HCT116 (cell line): Measurements from ENCODE around the gene CMIP. TPM values are rescaled to one million over a fixed set of nuclear protein-coding genes. Genes with fewer than 3 reads are reported as not detected.

Source experiments
- ATAC-seq: fragments of 200-7000 bp; cut with Tn5 transposase; 2 replicates; pipeline ENCODE4 v1.9.1; 2020; ENCODE audit warnings: mild to moderate bottlenecking, moderate library complexity
- BruUV-seq: library from RNA; stranded (reverse); fragments of 400-500 nt; replicated peaks from 2 replicates; lab custom pipeline; 2021; lab: Mats Ljungman, UMichigan
- CTCF ChIA-PET: fragments of 300-600 bp; sonication (Branson Sonifier 250); formaldehyde crosslinking; loops from one replicate; lab custom pipeline; 2021; ENCODE audit warnings: antibody characterized with exemption; lab: Charles Lee
- POLR2A ChIA-PET: fragments of 300-600, 350-600 bp; sonication (Branson Sonifier 250); formaldehyde crosslinking; loops from one replicate; lab custom pipeline; 2021; ENCODE audit warnings: antibody characterized with exemption; lab: Charles Lee
- RAD21 ChIA-PET, 2 experiments: fragments of 300-600 bp; sonication (Branson Sonifier 250); formaldehyde crosslinking; loops; one replicate each; lab custom pipeline; 2023; ENCODE audit warnings: low total read pairs in 2 of 2; ENCODE audit not compliant: uncharacterized antibody in 2 of 2, unreplicated experiment in 2 of 2, low non-redundant PET in 1 of 2; lab: Charles Lee
- DNase-seq: peaks from one replicate; pipeline ENCODE4 v3.0.0-alpha.2; 2010; ENCODE audit warnings: low read depth, low spot score
- H2AFZ ChIP-seq: fragments of 200-600 bp; shearing (Covaris generic), sonication (generic); 2 replicates; pipeline ENCODE4 v1.6.1; 2017; ENCODE audit warnings: low read depth, mixed run types, mixed read lengths, antibody characterized with exemption, low read length; ENCODE audit not compliant: poor library complexity, severe bottlenecking
- H3K27ac ChIP-seq: 2 replicates; pipeline ENCODE4 v1.5.1; 2012; ENCODE audit warnings: low read depth, low read length
- H3K27me3 ChIP-seq: fragments of 200-600 bp; sonication (generic); 2 replicates; pipeline ENCODE4 v1.6.1; 2016; ENCODE audit warnings: mixed run types, low read length, mixed read lengths; ENCODE audit not compliant: insufficient read depth
- H3K36me3 ChIP-seq, 2 experiments: fragments of 200-500 bp in 1 of 2; fragments of 200-600 bp in 1 of 2; sonication (Bioruptor generic) in 1 of 2; sonication (generic) in 1 of 2; 2 replicates each; pipeline versions ENCODE4 v1.5.1 to v1.6.1; 2014 to 2016; ENCODE audit warnings: low read length in 2 of 2, inconsistent platforms in 1 of 2, mixed read lengths in 1 of 2, mixed run types in 1 of 2; ENCODE audit not compliant: insufficient read depth in 2 of 2, control insufficient read depth in 1 of 2
- H3K4me1 ChIP-seq, 2 experiments: fragments of 200-600 bp in 1 of 2; sonication (generic) in 1 of 2; 2 replicates each; pipeline versions ENCODE4 v1.5.1 to v1.6.1; 2012 to 2017; ENCODE audit warnings: low read length in 2 of 2, inconsistent platforms in 1 of 2, mild to moderate bottlenecking in 1 of 2, mixed read lengths in 1 of 2, mixed run types in 1 of 2, moderate library complexity in 1 of 2; ENCODE audit not compliant: insufficient read depth in 2 of 2, control insufficient read depth in 1 of 2
- H3K4me2 ChIP-seq: fragments of 200-600 bp; sonication (generic); 2 replicates; pipeline ENCODE4 v1.6.1; 2017; ENCODE audit warnings: mixed run types, low read length, mixed read lengths
- H3K4me3 ChIP-seq, 2 experiments: fragments of 200-600 bp in 1 of 2; sonication (generic) in 1 of 2; replicated peaks in 1 of 2; 2 replicates each; pipeline ENCODE4 v1.5.1; 2011 to 2016; ENCODE audit warnings: low read length in 2 of 2, control low read depth in 1 of 2, low read depth in 1 of 2, mild to moderate bottlenecking in 1 of 2, mixed read lengths in 1 of 2, mixed run types in 1 of 2
- H3K79me2 ChIP-seq: fragments of 200-600 bp; sonication (generic); 2 replicates; pipeline ENCODE4 v1.6.1; 2017; ENCODE audit warnings: mild to moderate bottlenecking, mixed run types, low read length, moderate library complexity, mixed read lengths; ENCODE audit not compliant: insufficient read depth
- H3K9ac ChIP-seq: fragments of 200-600 bp; sonication (generic); 2 replicates; pipeline ENCODE4 v1.6.1; 2016; ENCODE audit warnings: low read length, mixed read lengths
- H3K9me2 ChIP-seq: fragments of 200-600 bp; sonication (generic), shearing (Covaris generic); 2 replicates; pipeline ENCODE4 v1.6.1; 2017; ENCODE audit warnings: mixed run types, mild to moderate bottlenecking, moderate library complexity; ENCODE audit not compliant: insufficient read depth
- H3K9me3 ChIP-seq, 2 experiments: fragments of 200-500 bp in 1 of 2; fragments of 200-600 bp in 1 of 2; sonication (Bioruptor generic) in 1 of 2; sonication (generic) in 1 of 2; 2 replicates each; pipeline ENCODE4 v1.6.1; 2014 to 2017; ENCODE audit warnings: low read length in 2 of 2, mixed read lengths in 2 of 2, inconsistent platforms in 1 of 2, low read depth in 1 of 2, mild to moderate bottlenecking in 1 of 2, mixed run types in 1 of 2, moderate library complexity in 1 of 2; ENCODE audit not compliant: control insufficient read depth in 1 of 2, insufficient read depth in 1 of 2
- H4K20me1 ChIP-seq: fragments of 200-600 bp; sonication (generic), shearing (Covaris generic); 2 replicates; pipeline ENCODE4 v1.6.1; 2017; ENCODE audit warnings: mixed run types, mild to moderate bottlenecking, moderate library complexity; ENCODE audit not compliant: insufficient read depth
- CBX3 ChIP-seq: IDR thresholded peaks from 2 replicates; pipeline ENCODE4 v1.6.1; 2012; ENCODE audit warnings: low read depth
- CEBPB ChIP-seq: IDR thresholded peaks from 2 replicates; pipeline ENCODE4 v1.6.1; 2012; ENCODE audit warnings: low read depth
- EGR1 ChIP-seq: IDR thresholded peaks from 2 replicates; pipeline ENCODE4 v1.6.1; 2012; ENCODE audit warnings: low read depth
- ELF1 ChIP-seq: IDR thresholded peaks from 2 replicates; pipeline ENCODE4 v1.6.1; 2012; ENCODE audit warnings: low read depth, borderline replicate concordance
- EZH2 ChIP-seq: fragments of 200-600 bp; sonication (generic); IDR thresholded peaks from 2 replicates; pipeline ENCODE4 v1.6.1; 2017; ENCODE audit warnings: antibody characterized with exemption, mixed run types
- EZH2phosphoT487 ChIP-seq: fragments of 200-600 bp; IDR thresholded peaks from 2 replicates; pipeline ENCODE4 v1.6.1; 2018; ENCODE audit warnings: antibody characterized with exemption, borderline replicate concordance
- FOSL1 ChIP-seq: IDR thresholded peaks from 2 replicates; pipeline ENCODE4 v1.6.1; 2012; ENCODE audit warnings: low read depth
- JUND ChIP-seq: IDR thresholded peaks from 2 replicates; pipeline ENCODE4 v1.6.1; 2012
- MAX ChIP-seq: IDR thresholded peaks from 2 replicates; pipeline ENCODE4 v1.6.1; 2012
- POLR2A ChIP-seq: IDR thresholded peaks from 2 replicates; pipeline ENCODE4 v1.7.0; 2011; ENCODE audit warnings: borderline replicate concordance; ENCODE audit not compliant: insufficient read depth, insufficient read length; ENCODE audit errors: extremely low read depth
- POLR2AphosphoS5 ChIP-seq: IDR thresholded peaks from 2 replicates; pipeline ENCODE4 v1.6.1; 2011; ENCODE audit warnings: mild to moderate bottlenecking, low read depth, low read length, moderate library complexity
- SIN3A ChIP-seq: IDR thresholded peaks from 2 replicates; pipeline ENCODE4 v1.6.1; 2012; ENCODE audit warnings: low read depth
- SP1 ChIP-seq: IDR thresholded peaks from 2 replicates; pipeline ENCODE4 v1.6.1; 2012; ENCODE audit warnings: low read depth
- TCF7L2 ChIP-seq: IDR thresholded peaks from 2 replicates; pipeline ENCODE4 v1.7.0; 2011; ENCODE audit warnings: borderline replicate concordance, inconsistent platforms; ENCODE audit not compliant: insufficient read depth, insufficient read length; ENCODE audit errors: extremely low read depth
- ZBTB33 ChIP-seq: IDR thresholded peaks from 2 replicates; pipeline ENCODE4 v1.6.1; 2011; ENCODE audit warnings: mild to moderate bottlenecking, low read length, moderate library complexity; ENCODE audit not compliant: insufficient replicate concordance; ENCODE audit errors: extremely low read depth
- intact Hi-C: fragments of 100-400 bp; cut with micrococcal nuclease; formaldehyde crosslinking; loops from 2 replicates; pipeline ENCODE4 v1.10.0; 2022
- total RNA-seq: library from RNA; stranded (reverse); gene quantifications from one replicate; pipeline ENCODE4 v1.2.1, GENCODE V29; 2021; ENCODE audit not compliant: unreplicated experiment

Gene CMIP
- total RNA-seq, 1 experiment from 2014 or later: 64.6 TPM

GRCh38 chr16:81710596-81710995, 266.0 kb downstream of the CMIP start:
- Histone ChIP-seq H3K9ac (peak overlapping the region; percentile 24; the same call in 1 of the 2 replicates), H4K20me1 (0 out of 2 replicates have a peak, but pooled peaks cover 3% of the 10 kb centered on the region), H3K4me3 (no peak overlapping the region), H3K4me1 (peaks cover 33 to 71% of the 10 kb centered on the region in 2 experiments), H3K9me2 (no peaks in the 10 kb centered on the region), H3K27me3 (no peaks in the 10 kb centered on the region), H3K79me2 (no peaks in the 10 kb centered on the region), H3K27ac (no peak overlapping the region), H3K36me3 (peaks cover 7 to 17% of the 10 kb centered on the region in 2 experiments; a peak in 3 of 4 replicates), H2AFZ (no peak overlapping the region), H3K9me3 (no peaks in the 10 kb centered on the region), H3K4me2 (peak overlapping the region; percentile 15; the same call in 1 of the 2 replicates)
- CTCF ChIA-PET: interaction anchor here (1.5 kb wide), 1 partner anchor 13 kb away, joined by 7 read pairs; no protein-coding TSS in a partner anchor
- intact Hi-C loops: no loop called here
- TF ChIP-seq POLR2A (no peak), CEBPB (no peak), JUND (no peak), TCF7L2 (no peak), ELF1 (no peak), SP1 (no peak), EZH2phosphoT487 (no peak)
- BruUV-seq: no TSS peak
- ATAC-seq (no peak), DNase-seq (no peak)
- POLR2A ChIA-PET: no interaction called here
- RAD21 ChIA-PET: no interaction called here

- peak; percentile 86 for DNase-seq
- Histone ChIP-seq H3K9ac (peak overlapping the region; percentile 37), H3K27me3 (no peaks in the 10 kb centered on the region), H2AFZ (no peak overlapping the region), H4K20me1 (0 out of 2 replicates have a peak, but pooled peaks cover 3% of the 10 kb centered on the region), H3K4me2 (peak overlapping the region; percentile 52), H3K4me1 (peaks cover 36 to 64% of the 10 kb centered on the region in 2 experiments), H3K9me2 (no peaks in the 10 kb centered on the region), H3K36me3 (peaks cover 7 to 15% of the 10 kb centered on the region in 2 experiments; a peak in 3 of 4 replicates), H3K27ac (no peak overlapping the region; the same call in 1 of the 2 replicates), H3K9me3 (no peaks in the 10 kb centered on the region), H3K4me3 (no peak overlapping the region; a peak in 1 of 4 replicates), H3K79me2 (no peaks in the 10 kb centered on the region)
- ChIA-PET POLR2A (no interaction called here), RAD21 (no interaction called here), CTCF (interaction anchor here (1.1 to 1.2 kb wide), 2 partner anchors 14 to 17 kb away, joined by 3 to 6 read pairs; no protein-coding TSS in a partner anchor)
- peak; percentile 85 for ATAC-seq
- intact Hi-C loops: no loop called here
- no TSS peak for BruUV-seq
- TF ChIP-seq POLR2A: no peak
- peak; percentile 69 for TF ChIP-seq POLR2AphosphoS5
- peak; percentile 87 for TF ChIP-seq MAX
- TF ChIP-seq FOSL1: peak; percentile 93
- TF ChIP-seq SIN3A: peak; percentile 93
- TF ChIP-seq ZBTB33: peak; percentile 10
- TF ChIP-seq ELF1: no peak
- peak; percentile 75 for TF ChIP-seq TCF7L2
- no peak for TF ChIP-seq EZH2
- TF ChIP-seq EGR1: peak; percentile 91
- peak; percentile 91 for TF ChIP-seq CBX3
- TF ChIP-seq SP1: peak; percentile 87
- TF ChIP-seq JUND: peak; percentile 96
Measured at GRCh38 chr16:81711657-81712319, 267.2 kb downstream of the CMIP start.
